NCI-H2196 treated with DMSO at 0.1 percent for 48 hours (cell line): ENCODE results near the gene CLDN3.
"Not testable (repeated sequence)": the region's sequence is repeated elsewhere in the genome, so short reads cannot be mapped to it uniquely, and the experiment has no call there.

ENCODE experiments used
- DNase-seq: peaks from one replicate; lab custom pipeline; 2025; ENCODE audit not compliant: unreplicated experiment; lab: John Stamatoyannopoulos, UW

CLDN3 gene

DNA sequence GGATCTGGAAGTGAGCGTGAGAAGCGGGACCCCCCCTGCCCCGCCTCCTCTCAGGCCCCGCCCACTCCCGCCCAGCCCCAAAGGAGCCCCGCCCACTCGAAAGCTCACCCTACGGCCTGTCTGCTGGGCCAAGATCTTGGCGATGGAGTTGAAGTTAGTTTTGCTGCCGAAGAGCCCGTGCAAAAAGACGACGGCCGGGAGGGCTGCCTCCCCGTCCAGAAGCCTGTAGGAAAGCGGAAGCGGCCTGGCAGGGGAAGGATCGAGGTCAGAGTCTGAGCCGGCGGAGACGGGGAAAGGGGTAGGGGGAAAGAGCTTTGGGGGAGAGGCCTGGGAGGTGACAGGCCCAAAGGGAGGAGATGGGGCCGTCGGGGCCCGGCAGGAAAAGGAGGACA is 31.9 kb downstream of the CLDN3 start:
- DNase-seq, result peak; percentile 34

- DNase-seq, result no peak
Observed at GRCh38 chr7:73737491-73738219, 32.4 kb downstream of the CLDN3 start.

DNA sequence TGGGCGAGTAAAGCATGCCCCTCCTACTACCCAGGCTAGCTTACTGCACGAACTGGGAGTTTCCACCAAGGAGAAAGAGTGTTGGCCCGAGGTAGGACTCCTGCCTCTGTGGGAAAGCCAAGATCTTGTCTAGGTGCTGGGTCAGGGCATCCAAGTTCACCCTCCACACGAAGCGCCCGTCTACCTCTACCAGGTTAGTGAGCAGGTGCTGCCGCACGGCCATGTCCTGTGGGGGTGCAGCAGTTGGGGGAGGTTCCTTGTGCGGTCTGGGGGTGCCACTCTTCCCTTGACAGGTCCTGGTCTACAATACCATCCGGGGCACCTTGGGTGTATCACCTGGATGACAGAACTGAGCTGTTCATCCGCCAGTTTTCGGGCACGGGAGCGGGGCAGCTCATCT is 33.2 kb downstream of the CLDN3 start:
- no peak for DNase-seq

- no peak for DNase-seq
Observed at GRCh38 chr7:73735528-73735905, 34.6 kb downstream of the CLDN3 start.

GRCh38 chr7:73734619-73735527 is 35.2 kb downstream of the CLDN3 start:
- DNase-seq, result peak; percentile 94

DNA sequence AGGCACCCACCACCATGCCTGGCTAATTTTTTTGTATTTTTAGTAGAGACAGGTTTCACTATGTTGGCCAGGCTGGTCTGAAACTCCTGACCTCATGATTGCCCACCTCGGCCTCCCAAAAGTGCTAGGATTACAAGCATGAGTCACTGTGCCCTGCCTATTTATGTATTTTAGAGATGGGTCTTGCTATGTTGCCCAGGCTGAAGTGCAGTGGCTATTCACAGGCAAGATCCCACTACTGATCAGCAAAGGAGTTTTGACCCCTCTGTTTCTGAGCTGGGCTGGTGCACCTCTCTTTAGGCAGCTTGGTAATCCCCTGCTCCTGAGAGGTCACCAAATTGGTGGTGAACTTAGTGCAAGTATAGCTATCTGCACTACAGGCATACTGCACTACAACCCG is 37.7 kb downstream of the CLDN3 start:
- no peak for DNase-seq

DNA sequence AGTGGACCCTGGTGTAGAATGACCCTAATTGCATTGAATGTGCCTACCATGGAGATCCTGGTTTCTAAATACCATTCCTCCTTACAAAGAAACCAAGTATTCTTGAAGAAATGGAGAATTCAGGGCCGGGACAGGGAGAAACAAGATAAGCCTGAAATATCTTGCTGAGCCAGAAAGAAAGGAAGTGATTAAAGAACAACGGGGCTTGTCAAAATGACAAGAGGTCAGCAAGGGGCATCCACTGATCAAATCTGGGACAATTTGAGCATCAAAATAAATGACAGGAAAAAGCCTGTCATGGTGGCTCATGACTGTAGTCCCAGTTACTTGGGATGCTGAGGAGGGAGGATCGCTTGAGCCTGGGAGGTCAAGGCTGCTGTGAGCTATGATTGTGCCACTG is 39.6 kb downstream of the CLDN3 start:
- DNase-seq, result no peak

- DNase-seq, result no peak
Observed at GRCh38 chr7:73728551-73728950, 41.5 kb downstream of the CLDN3 start.

DNA sequence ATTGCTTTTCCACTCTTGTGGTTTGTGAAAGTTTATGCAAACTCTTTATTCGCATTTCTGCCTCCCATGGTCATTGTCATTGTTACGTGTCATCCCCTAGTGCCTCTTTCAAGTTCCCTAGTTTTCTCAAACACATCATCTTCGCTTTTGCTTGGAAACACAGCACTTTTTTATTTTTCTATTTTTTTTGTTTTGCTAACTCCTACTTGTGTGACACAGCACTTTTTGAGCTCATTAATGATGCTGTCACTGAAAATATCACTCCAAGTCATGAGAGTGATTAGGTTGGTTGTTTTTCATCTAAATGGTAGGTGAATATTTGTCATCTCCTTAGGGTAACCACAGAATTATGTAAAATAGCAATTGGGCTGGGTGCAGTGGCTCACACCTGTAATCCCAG is 42.1 kb downstream of the CLDN3 start:
- no peak for DNase-seq

DNA sequence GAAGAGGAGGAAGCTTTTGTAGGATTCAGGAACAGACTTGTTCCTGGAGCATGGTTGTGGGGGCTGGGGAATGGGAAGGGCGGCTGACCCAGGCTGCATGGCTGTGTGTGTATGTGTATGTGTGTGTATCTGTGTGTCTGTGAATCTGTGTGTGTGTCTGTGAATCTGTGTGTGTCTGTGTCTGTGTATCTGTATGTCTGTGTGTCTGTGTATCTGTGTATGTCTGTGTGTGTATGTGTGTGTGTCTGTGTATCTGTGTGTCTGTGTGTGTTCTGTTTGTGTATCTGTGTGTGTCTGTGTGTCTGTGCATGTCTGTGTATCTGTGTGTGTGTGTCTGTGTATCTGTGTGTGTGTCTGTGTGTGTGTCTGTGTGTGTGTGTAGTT is 44.0 kb downstream of the CLDN3 start:
- DNase-seq, result no peak

GRCh38 chr7:73723813-73724212 is 46.3 kb downstream of the CLDN3 start:
- no peak for DNase-seq

GRCh38 chr7:73722785-73723184 is 47.3 kb downstream of the CLDN3 start:
- DNase-seq, result no peak

GRCh38 chr7:73722182-73722581 is 47.9 kb downstream of the CLDN3 start:
- not testable (repeated sequence) for DNase-seq

DNA sequence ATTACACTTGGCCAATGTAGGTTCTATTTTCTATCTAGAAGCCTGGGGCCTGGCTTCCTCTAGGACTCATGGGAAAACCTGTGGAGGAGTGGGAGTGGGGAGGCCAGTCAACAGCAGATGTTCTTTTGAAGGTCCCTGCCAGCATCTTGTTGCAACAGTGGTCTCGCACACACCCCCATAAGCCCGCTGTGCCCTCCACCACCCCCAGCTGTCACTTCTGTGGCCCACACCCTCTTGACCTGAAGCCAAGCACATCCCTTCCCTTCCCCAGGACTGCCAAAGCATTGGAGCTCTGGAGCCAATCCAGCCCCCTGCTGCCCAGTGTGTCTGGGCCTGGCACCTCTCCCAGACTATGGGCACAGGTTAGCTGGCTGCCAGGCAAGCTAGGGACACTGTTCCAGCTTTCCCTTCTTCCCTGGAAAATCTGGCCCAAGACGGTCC is 48.7 kb downstream of the CLDN3 start:
- peak; percentile 79 for DNase-seq

GRCh38 chr7:73720443-73720842 is 49.6 kb downstream of the CLDN3 start:
- DNase-seq, result not testable (repeated sequence)

- DNase-seq, result no peak
Observed at GRCh38 chr7:73719806-73720169, 50.3 kb downstream of the CLDN3 start.
